NOMO-1 treated with DMSO at 0.1 percent for 48 hours (cell line): ENCODE results near the gene ABLIM2.

ENCODE experiments used
- DNase-seq: peaks from one replicate; lab custom pipeline; 2025; ENCODE audit not compliant: unreplicated experiment; lab: John Stamatoyannopoulos, UW

The ABLIM2 gene

DNA sequence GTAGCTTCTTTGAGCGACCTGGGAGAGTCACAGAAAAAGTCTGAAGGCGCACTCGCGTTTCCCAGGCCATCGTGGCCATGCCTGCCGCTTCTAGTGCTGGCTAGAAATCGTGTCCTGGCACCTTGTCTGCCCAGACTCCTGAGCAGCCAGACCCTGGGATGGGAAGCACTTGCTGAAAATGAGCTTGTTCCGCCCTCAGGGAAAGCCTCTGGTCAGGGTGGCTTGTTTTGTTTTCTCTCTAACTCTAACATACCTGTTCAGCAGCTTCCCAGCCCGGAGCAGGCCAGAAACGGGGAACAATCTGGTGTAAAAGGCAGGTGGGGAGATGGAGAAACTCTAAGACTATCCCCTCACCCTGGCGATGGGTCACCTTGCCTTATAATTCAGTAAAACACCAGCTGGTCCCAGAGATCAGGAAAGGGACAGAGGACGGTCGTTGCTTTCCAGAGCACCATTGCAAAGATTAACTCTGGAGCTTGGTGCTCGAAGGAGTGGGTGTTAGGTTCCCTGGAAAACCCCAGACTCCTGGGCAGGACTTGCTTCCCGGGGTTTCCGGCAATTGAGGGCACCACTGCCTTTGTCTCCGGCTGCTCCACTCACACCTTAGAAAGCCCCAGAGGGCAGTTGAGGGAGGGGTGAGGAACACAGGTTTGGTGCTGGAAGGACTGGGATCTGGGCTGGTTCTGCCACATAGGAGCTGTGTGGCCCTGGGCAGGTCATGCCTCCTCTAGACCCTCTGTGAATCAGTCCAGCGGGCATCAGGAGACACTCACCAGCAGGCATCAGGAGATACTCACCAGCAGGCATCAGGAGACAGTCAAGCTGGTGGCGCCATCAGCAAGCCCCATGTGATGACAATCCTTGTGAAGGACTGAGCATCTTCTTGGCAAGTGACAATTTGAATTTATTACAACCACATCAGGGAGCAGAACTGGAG lies 36.0 kb upstream of the ABLIM2 start:
- no peak for DNase-seq

DNA sequence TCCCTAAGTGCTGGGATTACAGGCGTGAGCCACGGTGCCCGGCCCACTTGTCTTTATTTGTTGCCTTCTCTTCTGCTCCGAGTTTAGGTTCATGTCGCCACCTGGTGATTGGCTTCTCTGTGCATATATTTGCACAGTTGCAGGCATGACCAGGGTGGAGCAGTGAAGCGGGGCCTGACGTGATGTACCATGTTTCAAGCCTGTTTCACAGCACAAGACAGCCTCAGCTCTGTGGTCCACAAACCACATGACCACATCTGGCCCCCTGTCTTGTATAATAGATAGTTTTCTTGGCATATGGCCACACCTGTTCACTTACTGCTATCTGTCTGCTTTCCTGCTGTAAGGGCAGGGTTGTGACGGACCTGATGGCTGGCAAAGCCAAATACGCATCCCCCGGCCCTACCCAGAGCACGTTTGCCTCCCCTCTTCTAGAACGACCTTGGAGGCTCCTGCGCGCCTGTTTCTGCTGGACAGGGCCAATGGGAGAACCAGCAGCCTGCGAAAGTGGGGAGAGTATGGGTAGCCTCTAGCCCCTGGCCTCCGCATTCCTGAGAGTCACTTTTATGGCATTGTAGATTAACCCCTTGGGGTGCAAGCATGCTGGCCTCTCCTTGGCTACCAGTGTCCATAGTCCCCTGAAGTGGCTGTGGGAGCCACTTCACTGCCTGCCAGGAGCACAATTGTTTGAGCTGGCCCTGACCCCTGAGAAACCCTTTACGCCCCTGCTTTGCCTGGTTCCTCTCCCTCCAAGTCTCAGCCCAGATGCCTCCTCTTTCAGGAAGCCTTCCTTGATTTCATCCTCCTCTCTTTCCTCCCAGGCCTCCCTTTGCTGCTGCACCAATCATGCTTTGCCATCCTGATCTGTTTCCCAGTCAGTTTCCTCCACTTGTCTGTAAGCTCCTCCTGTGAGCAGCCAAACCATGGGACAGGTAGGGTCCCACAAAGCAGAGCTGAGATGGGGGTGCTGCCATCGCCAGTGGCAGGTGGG lies 34.4 kb upstream of the ABLIM2 start:
- DNase-seq = peak; percentile 20

GRCh38 chr4:8191136-8191747 lies 32.6 kb upstream of the ABLIM2 start:
- peak; percentile 76 for DNase-seq

DNA sequence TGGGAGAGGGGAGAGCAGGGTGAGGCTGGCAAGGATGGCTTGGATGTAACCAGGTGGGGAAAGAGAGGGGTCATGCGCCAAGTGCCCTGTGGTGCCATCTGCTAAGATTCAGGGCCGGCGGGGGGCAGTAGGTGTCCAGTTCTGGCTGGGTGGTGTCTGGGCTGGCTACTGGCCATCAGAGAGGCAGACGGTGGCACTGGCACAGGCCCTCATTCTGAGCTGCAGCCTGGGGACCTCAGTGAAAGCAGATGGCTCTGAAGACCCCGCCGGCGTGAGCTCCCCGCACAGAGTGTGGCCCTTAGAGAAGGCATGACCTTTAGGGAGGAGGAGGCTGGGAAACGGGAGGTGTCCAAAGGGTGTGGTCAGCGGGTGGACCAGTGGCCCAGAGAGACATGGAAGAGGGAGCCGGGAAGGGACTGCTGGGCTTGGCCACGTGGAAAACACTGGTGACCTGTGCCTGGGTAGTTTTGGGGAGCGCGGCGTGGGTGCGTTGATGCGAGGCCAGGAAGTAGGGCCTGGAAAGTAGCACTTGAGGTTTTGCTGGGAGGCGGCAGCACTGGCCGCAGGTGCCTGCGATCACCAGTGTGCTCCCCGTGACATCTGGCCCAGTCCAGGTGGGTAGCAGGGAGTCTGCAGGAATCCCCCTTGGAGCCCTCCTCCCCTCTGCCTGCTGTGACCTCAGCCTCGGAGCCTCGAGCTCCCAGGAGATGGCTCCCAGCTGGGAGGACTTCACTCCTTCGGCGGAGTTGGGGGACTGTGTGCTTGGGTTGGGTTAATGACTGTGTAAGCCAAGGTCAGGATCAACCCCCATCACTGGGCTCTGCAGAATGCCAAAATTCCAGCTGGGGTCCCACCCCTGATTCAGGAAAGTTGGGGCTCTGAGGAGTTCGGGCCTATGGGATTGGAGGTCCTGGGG lies 31.2 kb upstream of the ABLIM2 start:
- no peak for DNase-seq

- no peak for DNase-seq
Observed at GRCh38 chr4:8188743-8189550, 30.3 kb upstream of the ABLIM2 start.

- no peak for DNase-seq
Observed at GRCh38 chr4:8188085-8188484, 29.5 kb upstream of the ABLIM2 start.

DNA sequence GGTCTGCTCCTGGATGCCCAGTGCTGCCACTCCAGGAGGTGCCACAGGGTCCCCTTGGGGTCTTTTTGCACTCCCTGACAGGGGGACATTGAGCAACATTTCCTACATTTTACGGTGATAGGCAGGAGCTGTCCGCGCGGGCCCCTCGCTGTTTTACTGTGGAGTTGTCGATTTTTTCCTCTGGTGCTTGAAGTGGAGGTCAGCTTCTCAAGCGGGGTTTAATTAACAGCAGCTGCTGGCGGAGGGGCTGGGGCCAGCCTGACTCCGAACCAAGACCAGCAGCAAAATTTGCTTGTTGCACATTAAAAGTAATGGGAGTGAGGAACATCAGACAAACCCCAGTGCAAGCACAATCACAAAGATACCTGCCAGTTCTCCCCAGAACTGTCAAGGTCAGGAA lies 27.3 kb upstream of the ABLIM2 start:
- DNase-seq = no peak

DNA sequence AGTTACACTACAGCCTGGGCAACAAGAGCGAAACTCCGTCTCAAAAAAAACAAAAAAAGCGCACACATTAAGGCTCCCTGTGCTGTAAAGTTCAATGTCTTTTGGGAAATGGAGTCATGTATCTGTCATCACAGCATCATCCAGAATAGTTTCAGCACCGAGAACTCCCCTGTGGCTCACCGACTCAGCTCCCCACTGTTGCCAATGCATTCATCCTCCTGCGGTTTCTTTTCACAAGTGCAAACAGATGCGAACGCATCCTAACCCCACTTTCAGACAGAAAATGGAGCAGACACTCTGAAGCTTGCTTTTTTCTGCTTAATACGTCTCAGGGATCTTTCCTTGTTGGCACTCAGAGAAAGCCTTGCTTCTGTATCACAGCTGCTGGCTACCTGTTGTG lies 26.7 kb upstream of the ABLIM2 start:
- no peak for DNase-seq

DNA sequence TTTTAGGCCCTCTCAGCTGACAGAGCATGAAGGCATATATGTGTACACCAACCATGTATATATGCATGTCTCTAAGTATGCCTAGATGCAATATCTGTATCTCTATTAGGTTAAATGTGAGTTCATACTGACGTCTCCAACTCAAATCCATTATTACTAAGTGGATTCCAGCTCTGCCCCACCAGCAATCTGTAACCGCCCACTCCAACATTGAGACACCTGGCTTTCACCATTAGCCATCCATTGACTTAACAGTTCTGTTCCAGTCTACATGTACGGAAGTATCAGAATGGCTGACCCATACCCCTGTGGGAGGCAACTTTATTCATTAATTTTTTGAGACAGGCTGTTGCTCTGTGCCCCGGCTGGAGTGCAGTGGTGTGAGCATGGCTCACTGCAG lies 25.4 kb upstream of the ABLIM2 start:
- no peak for DNase-seq

DNA sequence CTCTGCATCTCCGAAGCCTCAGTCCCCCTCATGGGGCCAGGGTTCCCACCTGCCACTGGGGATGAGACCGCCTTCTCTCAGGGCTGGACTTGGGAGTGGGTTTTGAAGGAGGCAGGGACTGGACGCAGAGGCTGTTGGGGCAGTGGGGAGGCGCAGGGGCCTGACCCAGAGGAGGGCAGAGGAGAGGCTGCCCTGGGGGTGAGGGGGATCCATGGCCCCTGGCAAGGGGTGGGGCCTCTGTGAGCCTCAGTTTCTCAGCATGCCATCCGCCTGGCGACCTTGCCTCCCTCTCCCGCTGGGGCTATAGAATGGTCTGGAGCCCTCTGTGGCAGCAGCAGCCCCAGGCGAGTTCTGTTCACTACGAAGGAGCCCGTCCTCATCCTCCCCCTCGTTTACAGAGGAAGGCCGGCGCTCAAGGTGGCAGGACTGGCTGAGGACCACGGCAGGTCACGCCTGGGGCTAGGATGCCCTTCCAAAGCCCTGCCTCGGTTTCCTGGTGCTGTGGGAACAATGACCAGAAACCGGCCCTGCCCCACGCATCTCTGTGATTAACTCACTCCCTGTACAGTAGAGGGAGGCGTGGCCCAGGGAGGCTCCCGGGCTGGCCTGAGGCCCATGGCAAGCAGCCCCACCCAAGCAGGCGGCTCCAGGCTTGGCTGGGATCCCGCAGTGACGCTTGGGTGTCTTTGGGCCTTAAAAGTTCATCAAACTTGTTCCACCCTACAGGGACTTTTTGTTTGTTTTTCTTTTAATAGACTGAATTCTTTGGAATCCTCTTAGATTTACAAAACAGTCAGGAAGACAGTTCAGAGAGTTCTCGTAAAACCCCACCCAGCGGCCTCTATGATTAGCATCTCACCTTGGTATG lies 24.5 kb upstream of the ABLIM2 start:
- no peak for DNase-seq

GRCh38 chr4:8182294-8182693 lies 23.7 kb upstream of the ABLIM2 start:
- no peak for DNase-seq

DNA sequence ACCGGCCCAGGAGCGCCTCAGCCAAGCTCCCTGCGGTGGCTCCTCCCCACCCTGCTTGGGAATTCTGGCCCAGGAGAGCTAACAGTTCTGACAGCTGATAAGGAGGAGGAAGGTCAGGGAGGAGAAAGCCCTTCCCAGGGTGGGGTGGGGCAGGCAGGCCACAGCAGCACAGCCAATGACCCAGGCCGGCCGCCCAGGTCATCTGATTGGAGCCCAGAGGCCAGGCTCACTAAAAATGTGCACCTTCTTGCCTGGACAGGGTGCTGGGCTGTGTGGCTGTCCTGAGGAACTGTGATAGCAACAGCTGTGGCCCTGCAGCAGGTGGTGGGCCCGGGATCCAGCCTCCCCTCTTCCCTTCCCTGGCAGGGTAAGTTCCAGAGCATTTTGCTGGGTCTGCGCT lies 23.2 kb upstream of the ABLIM2 start:
- no peak for DNase-seq

DNA sequence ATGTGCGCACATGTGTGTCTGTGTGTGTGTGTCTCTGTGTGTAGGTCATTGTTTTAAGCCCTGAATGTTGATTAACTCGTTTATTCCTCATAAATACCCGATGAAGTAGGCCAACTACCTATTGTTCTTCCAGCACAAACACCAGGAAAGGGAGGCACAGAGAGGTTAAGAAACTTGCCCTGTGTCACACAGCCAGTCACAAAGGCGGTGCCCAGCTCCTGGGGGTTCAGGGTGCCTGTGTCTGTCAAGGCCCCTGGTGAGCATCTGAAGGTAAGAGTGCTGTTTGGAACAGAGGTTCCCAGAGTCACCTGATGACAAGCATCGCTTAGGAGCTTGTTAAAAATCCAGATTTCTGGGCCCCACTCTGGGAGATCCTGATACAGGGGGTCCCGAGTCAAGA lies 22.5 kb upstream of the ABLIM2 start:
- DNase-seq = no peak

DNA sequence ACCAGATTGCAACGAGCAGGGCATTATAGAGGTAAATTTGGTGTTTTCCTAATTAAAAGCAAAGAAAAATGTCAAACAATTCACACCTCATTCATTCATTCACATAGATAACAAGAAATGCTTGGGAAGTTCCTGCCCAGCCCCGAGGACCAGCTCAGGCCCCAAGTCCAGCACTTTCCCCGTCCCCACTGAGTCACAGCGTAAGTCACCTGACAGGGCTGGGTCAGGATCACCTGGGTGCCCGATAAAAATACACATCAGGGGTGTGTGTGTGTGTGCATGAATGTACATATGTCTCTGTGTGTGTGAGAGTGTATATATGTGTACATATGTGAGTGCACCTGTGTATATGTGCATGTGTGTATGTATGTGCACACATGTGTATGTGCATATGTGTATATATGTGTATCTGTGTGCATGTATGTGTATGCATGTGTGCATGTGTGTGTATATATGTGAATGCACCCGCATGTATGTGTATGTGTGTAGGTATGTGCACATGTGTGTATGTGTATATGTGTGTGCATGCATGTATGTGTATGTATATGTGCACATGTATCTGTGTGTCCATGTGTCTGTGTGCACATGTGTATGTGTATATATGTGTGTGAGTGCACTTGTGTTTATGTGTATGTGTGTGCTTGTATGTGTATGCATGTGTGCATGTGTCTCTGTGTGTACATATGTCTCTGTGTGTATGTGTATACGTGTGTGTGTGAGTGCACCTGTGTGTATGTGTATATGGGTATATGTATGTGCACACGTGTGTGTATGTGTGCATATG lies 21.9 kb upstream of the ABLIM2 start:
- DNase-seq = no peak

GRCh38 chr4:8179771-8180170 lies 21.2 kb upstream of the ABLIM2 start:
- no peak for DNase-seq

DNA sequence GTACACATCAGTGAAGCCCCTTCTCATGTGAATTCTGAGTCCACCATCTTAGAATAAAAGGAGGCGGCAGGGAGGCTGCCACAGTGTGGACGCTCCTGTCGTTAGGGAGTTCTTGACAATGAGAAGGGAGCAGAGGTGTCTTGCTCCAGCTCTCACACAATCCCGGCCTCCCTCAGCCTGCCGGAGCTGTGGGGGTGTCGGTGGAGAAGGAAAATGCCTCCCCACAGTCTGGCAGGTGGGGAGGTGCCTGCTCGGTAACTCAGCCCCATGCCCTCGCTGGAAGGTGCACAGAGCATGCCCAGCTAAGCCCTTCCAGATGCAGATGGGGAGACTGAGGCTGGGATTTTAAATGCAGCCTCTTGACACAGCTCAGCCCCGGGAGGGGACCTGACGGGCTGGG lies 20.5 kb upstream of the ABLIM2 start:
- DNase-seq = no peak

GRCh38 chr4:8177956-8178355 lies 19.3 kb upstream of the ABLIM2 start:
- DNase-seq = no peak

DNA sequence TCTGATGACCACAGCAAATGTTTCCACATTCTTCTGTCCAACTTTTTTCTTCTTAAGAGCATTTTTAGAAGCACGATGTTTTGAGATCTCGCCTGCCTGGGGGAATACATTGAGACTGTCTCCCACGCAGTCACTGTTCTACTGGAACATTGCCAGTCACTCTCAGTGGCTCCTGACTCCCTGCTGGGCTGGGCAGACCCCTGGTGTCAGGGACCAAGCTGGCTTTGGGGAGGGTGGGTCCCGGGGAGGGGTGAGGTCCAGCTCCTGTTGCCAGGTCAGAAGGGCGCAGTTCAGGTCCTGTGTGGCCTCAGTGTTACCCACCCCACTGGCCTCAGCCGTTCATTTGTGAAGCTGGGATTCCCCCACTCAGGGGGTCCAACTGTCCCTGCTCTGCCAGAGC lies 18.9 kb upstream of the ABLIM2 start:
- no peak for DNase-seq
